GM23338 (cell line): ENCODE data around the gene TEX10.

ENCODE experiments used
- CTCF ChIP-seq, 2 experiments: fragments of 200-600 bp in 1 of 2; sonication (generic) in 1 of 2; conservative IDR thresholded peaks; 2 replicates each; pipeline versions ENCODE4 v1.5.1 to v1.6.1; 2016 to 2017; ENCODE audit warnings: antibody characterized with exemption in 2 of 2, low read depth in 2 of 2, mild to moderate bottlenecking in 2 of 2, moderate library complexity in 1 of 2
- EZH2phosphoT487 ChIP-seq: fragments of 200-600 bp; sonication (generic); IDR thresholded peaks from one replicate; pipeline ENCODE4 v1.8.1; 2018; ENCODE audit warnings: antibody characterized with exemption; ENCODE audit not compliant: unreplicated experiment
- POLR2AphosphoS5 ChIP-seq: IDR thresholded peaks from 2 replicates; pipeline ENCODE4 v1.6.1; 2016; ENCODE audit warnings: antibody characterized with exemption, low read depth

- TF ChIP-seq POLR2AphosphoS5 (no peak), CTCF (conservative IDR thresholded peaks at IDR 0.05; ENCODE audit: low read depth in 2 of 2) (no peak), EZH2phosphoT487 (no peak)
Measured at GRCh38 chr9:100368672-100369071, 15.9 kb upstream of the TEX10 start.
